ENCODE data around the gene ANGPT4.
A peak's percentile ranks its signal among the peaks of the same experiment; 100 is the strongest.

ANGPT4 gene

DNA sequence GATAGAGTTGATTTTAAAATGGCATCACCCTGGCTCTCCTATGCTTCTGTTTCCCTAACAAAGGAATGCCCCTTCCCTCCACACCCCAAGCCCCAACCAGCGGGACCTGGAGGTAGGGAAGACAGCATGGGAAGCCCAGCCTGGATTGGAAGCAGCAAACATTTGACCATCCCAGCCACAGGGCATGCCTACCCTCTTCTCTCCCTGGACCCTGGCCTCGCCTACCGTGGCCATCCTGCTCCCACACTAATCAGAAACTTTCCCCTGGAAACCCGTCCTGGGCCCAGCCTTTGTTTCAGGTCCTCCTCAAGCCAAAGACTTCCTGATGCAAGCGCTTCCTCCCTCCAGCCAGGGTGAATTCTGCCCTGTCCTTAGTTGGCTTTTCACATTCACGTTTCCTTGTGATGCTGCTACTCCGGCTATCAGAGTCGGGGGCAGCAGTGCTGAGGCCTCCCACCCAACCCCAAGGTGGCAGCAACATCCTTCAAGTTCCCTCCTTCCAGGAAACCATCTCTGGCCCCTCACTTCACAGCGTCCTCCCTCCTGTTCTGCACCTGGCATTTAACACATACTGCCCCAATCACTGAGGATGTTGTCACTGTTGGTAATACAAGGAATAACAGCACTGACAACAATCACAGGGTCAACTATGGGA is 18.2 kb upstream of the ANGPT4 start:
- no peak for DNase-seq

DNA sequence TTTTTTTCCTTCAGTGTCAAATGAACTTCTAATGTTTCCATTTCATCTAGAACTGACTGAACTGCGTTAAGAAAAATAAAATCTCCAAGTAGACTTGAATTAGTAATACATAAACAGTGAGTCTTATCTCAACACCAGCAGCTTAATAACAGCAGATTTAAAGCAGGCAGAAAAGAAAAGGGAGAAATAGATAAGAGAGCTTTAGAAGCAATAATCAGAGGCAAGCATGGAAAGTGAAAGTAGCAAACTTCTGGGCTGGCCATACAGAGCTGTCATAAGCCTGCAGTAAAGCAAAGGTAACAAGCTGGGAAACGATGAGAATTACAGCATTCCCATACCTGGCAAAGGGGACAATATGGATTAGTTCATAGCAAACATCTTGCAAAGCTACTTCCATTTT is 16.9 kb upstream of the ANGPT4 start:
- no peak for DNase-seq

DNA sequence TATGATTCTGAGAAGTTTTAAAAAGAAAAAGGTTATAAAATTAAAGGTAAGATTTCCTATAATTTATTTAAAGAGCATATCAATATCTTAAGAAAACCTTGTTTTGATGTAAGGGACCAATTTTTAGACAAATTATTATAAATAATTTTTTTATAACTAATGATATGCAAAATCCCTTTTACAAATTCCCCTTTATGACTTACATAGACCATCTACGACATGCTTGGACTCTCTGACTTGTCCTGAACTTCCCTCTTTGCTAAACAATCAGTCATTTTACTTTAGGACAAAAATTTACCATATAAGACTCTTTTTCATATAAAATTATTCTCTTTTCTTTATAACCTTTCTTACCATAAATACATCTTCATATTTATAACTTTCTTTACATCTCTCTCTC is 15.3 kb upstream of the ANGPT4 start:
- no peak for DNase-seq

DNA sequence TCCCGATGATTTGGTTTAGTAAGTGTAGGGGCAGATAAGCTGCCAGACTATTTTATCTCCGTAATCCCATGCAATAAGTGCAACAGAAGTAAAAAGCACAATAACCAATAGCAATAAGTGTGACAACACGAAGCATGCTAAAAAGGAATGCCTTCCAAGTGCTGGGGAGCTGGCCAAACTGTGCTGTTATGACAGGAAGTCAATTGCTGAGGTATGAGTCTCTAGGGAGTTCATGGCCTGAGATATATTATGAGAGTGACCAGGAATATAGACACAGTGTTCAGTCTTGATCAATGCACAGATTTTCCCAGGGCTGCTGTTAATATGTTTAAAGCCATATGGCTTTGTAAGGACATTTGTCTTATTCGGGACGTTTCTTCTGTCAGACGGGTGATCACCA is 10.5 kb upstream of the ANGPT4 start:
- no peak for DNase-seq

DNA sequence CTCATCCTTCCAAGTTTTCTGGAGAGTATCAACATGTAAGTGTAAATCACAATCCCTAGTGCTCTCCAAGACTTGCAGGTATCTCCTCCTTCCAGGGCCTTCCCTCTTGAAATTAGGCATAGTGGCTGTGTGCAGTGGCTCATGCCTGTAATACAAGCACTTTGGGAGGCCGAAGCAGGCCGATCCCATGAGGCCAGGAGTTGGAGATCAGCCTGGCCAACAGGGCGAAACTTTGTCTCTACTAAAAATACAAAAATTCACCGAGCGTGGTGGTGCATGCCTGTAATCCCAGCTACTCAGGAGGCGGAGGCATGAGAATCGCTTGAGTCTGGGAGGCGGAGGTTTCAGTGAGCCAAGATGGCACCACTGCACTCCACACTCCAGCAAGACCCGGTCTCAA is 9.4 kb upstream of the ANGPT4 start:
- DNase-seq = no peak

DNA sequence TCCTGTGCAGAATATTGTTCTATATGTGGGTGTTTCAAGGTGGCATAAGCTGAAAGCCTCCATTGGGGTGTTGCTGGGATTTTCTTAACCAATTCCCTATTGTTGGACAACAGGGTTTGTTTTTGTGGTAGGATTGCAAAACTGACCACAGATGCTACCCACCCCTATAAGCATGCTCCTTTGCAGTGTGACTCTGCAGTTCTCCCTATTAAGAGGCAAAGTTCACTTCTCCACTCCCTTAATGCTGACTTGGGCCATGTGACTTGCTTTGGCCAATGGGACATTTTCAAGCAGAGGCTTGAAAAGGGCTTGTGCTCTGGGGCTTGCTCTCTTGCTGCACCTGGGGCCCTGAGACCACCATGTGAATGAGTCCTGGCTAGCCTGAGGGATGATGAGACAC is 8.5 kb upstream of the ANGPT4 start:
- no peak for DNase-seq

DNA sequence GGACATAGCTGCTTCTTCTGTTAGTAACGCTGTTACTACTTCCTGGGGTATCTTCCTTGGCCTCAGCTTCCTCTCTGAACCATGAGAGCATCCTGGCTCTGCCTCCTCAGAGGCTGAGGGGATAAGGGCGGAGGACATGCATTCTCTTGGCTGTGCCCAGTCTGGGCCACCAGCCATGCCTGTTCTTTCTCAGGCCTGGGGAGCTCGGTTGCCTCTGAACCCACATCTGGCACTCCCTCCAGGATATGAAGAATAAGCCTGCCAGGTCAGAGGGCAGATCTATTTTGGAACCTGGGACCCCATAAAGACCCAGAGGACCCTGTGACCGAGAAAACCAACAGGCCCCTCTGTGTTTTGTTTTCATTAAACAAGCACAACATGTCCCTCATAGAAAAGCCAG is 6.6 kb upstream of the ANGPT4 start:
- no peak for DNase-seq

DNA sequence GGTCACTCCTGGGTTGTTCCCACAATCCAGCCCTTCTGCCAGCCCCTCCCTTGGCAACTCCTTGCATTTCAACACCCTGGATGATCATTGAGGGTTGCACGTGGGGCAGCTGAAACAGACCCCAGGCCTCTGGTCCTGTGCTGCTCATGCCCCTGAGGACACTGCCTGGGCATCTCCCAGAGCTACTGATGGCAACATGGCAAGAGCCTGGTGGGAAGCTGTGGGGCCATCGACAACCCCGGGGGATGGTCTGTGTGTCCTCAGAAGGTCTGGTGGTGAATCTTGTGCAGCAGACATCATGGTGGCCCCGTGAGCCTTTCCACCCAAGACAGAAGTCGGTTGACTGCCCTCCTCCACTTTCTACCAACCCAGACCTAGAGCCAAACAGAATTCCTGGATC is 4.9 kb upstream of the ANGPT4 start:
- DNase-seq = no peak

DNA sequence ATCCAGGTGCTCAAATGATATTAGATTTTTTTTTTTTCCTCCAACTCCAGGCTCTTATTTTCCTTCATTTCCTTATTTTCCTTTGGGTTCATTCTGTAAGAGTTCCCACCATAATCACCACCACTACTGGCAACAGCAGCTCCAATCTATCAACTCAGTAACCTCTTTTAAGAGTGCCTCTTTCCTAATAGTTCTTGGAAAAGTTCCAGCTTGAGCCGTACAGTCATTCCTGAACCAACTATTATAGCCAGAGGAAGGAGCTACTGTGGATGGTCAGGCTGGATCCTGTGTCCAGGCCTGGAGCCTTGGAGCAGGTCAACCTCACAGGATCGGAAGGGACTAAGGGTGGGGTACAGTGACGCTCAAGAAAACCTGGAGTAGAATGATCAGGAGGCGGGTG is 4.2 kb upstream of the ANGPT4 start:
- no peak for DNase-seq

DNA sequence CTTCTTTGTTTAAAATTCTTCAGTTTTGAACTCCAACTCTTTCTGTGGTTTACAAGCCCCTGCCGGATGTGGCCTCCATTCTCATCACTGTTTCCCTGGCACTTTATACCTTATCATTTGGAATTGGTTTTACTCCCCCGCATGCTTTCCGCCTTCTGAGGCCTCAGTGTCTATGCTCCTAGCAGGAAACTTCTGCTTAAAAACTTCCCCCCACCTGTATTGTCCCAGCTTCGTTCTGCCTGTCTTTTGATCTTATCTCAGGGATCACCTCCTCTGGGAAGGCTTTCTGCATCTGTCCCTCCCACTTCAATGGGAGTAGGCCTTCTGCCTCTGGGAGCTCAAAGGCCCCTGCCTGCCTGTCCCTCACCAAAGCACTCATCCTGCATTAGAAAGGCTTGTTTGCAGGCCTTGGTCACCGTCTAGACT is 3.4 kb upstream of the ANGPT4 start:
- no peak for DNase-seq

DNA sequence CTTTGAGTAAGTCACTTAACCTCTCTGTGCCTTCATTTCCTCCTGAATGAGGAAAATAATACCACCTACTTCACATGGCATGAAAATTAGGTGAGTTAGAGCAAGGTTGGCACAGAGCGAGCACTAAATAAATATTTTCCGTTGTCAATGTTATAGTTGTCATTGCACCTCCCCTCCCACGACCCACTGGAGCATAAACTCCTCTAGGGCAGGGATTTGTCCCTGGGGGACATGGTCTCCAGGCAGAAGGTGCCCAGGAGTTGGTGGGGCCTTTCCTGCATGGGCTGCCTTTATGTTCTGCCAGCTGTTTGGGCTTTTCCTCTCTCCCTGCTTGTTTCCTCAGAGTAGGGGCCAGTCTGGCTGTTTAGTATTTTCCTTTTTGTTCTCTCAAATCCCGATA is 1.3 kb upstream of the ANGPT4 start:
- no peak for DNase-seq

DNA sequence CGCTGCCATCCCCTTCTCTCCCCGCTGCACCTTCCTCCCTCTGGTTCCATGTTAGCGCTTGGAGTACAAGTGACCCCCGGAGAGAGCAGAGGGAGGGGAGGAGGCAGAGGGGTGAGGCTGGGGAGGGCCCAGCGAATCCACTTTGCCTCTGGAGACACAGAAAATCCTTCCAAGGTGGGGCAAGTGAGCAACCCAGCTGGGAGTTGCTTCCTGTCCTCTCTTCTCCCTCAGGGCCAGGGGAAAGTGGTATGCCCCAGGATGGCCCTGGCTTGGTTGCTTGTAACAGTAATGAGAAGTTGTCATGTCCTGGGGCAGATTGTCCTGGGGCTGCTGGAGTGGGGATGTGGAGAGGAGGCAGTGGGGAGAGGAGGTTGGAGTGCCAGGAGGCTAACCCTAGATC is 691 bp upstream of the ANGPT4 start:
- no peak for DNase-seq

DNA sequence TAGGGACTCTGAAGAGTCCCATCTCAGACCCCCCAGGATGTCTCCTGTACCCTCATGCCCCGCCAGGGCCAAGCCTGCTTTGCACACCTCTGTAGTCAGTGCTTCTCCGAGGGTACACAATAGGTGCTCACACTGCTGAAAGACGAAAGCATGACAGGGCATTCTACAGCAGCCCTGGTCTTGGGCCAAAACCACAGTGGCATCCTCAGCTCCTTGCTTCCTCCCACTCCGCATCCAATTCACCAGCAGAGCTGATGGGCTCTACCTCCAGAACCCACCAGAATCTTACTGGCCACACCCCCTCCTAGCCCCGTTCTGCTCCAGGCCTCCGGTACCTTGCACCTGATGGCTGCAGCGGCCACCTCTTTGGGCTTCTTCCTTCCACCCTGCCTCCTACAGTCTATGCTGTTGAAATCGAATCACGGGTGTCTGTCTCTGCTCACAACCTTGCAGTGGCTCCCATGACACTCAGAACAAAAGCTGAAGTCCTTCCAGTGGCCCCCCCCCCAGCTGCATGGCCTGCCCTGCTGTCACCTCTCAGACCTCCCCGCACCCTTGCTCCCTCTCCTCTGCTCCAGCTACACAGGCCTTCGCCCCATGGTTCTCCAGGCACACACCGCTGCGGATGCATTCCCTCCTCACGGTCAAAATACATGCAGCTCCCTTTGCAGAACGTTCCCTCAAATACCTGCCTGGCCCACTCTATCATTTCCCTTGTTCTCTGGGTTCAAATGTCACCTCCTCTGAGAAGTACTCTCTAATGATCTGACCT is 1.2 kb downstream of the ANGPT4 start:
- no peak for DNase-seq

DNA sequence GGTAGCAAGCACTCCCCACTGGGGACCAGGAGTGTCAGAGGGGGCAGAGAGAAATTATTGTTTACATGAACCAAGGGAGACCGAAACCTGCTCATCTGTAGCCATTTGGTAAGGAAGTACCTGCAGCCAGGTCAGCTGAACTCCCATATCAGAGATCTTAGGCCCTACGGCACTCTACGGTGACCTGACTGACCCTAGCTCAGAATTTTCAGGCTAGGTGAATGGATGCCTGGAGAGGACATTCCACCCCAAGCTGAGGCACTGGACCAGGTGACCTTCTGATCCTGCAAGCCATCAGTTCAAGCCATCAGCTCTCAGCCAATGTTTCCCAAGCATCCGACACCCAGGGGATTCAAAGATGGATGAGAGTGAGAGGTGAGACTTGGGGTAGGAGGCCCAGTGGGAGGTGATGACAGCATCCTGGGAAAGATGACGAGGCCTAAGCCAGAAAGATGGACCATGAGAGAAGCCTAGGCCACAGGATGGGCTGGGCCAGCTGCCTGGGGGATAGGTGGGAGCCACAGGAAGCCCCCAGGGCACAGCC is 2.8 kb downstream of the ANGPT4 start:
- DNase-seq = no peak

DNA sequence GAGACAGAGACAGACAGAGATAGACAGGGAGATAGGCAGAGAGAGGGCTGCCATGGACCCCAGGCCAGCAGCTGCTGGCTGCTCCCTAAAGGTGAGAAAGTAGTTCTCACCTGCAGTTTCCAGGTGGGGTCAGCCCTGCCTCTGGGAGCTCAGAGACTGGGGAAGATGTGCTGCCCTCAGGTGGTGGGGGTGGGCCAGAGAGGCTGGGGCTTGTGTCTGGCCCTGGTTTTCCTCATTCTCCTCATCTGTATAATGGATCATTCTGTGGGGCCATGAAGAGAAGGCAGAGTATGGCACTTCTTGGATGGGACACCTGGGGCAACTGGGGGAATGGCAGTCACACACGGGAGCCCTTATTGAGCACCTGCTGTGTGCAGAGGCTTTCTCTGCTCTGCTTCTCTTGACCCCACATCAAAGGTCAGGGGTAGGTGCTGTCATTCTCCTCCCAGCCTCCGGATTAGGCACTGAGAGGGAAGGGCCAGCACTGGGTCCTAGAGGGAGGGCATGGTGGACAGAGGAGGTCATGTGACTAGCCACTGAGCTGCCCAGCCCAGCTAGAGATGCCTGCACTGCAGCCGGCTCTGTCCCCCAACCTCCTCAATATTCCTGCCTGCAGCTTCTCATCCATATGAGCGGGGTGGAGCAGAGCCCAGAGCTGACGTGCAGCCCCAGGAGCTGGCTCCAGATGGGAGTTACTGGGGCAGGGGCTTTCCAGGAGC is 4.1 kb downstream of the ANGPT4 start:
- no peak for DNase-seq

DNA sequence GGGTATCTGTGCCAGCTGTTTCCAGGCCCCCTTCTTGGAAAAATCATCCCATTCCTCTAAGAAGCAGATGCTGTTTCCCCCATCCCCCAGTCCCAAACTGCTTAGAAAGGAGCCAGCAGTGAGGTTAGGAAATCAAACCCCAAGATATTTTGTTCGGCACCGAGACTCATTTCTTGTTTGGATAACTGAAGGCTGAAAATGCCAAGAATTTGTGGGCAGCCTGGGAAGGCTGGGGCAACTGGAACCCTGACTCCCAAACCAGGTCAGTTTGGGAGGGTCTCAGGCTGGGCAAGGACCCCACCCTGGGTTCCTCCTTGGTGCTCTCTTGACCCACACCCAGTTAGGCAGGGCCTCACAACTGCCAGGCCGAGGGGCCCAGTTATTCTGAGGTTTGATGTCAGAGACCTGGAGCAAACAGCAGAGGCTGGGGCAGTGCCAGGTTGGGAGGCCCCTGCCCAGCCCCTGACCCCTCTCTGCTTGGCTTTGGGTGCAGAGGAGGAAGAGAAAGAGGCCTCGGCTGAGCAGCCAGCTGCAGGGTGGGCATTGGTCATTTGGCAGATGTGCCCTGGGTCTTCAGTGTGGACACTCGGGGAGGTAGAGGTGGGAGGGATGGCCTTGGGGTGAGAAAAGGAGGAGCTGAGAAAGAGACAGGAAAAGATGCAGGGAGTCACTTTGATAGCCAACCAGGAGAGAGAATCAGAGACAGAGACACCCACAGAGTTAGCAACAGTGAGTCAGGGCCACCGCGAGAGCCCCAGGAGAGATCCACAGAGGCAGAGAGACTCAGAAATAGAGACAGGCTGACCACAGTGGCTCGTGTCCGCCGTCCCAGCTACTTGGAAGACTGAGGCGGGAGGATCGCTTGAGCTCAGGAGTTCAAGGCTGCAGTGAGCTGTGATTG is 5.0 kb downstream of the ANGPT4 start:
- DNase-seq = peak; percentile 48

DNA sequence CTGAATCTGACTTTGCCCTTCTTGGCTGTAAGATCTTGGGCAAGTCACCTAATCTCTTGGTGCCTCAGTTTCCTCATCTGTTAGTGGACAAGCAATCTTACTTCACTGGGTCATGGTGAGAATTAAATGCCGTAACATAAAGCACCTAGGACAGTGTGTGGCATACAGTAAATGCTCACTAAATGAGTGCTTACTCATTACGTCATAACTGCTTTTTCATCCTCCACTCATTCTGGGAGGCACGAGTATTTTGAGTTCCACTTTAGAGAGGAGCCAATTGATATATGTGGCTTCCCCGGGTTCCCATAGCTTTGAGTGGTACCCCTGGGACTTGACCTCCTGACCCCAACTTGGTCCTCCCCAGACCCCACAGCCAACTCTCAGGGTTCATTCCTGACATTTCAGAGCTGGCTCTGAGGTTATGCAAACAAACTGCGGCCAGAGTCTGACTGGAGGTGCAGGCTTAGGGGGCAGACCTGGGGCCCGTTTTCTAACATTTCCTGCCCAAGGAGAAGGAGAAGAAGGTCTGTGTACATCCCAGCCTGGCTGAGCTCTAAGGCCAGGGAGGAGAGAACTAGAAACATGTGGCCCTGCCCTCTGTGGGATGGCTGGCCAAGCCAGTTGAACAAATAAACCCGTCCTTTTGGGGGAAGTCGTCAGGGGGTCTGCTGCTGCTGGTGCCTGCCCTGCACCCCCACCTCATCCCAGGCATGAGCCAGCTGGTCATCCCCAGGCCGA is 5.8 kb downstream of the ANGPT4 start:
- DNase-seq = no peak

DNA sequence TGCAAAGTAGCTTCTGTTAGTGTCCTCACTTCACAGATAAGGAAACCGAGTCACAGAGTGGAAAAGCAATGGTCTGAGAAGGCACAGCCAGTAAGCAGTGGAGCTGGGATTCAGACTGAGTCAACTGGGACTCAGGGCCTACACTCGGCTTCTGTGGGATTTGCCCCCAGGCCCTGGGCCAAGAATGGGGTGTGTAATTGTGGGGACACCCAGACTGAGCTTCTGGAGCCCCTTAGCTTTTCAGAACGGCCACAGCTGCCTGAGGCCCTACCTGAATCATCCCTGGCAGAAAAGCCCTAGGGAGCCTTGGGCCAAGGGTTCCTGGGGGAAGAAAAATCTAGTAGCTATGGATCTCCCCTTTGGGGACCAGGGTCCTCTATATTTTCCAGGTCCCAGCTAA is 6.5 kb downstream of the ANGPT4 start:
- DNase-seq = no peak

DNA sequence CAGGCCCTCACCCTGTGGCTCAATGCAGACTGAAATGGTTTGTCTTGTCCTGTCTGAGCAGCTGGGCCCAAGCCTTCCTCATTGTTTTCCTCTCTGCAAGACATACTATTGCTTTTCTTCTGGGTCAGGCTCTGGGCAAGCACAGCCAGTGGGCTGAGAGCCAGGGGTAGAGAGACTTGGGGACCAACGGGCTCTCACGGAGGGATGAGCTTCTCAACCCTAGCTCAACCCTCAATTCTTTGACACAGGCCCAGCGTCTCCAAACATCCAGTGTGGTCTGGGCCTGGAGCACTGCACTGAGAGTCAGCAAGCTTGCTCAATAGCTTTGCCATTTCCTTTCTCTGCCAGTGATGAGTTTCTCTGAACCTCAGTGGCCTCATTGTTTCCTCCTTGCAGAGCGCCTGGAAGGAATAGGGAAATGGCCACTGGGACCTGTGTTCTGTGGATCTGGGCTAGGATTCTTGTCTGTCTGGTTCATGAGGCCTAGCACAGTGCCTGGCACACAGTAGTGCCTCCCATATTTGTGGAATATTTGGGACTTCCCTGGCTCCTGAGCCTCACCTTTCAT is 9.3 kb downstream of the ANGPT4 start:
- DNase-seq = no peak

DNA sequence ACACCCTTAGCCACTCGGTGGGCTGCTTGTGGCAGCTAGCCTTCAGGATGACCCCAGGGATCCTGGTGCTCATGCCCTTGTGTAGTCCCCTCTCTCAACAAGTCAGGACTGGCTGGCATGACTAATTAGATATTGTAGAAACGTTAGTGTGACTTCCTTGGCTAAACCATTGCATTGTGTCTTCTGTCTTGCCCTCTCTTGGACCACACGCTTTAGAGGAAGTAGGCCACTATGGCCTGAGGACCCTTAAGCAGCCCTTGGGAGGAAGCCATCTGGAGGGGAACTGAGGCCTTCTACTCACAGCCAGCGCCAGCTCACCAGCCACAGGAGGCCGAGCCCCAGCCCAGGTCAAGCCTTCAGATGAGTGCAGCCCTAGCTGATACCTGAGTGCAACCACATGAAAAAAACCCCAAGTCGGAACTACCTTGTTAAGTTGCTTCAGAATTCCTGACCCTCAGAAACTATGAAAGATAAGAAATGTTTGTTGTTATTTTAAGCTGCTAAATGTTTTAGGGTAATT is 10.1 kb downstream of the ANGPT4 start:
- DNase-seq = no peak

DNA sequence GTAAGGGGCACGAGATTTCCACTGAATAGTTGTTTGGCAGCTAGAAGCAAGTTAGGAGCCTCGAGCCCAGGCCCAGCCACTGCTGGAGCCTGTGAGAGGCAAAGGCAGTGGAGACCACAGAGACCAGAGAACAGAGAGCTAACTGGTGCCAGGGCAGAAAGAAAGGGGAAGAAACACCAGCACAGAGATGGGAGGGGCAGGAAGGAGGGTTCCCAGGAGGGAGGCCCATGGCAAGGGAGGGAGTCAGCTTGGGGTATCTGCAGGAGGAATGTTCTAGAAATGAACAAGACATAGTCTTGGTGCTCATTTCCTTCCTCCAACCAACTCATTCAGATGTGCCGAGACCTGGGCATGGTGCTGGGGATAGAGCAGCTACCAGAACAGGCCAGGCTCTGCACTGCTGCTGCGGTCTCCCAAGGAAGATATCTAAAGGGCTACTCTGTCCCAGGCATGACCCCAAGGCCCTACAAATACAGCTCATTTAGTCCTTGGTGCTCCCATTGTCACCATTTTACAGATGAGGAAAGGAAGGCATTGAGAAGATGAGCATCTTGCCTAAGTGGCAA is 10.7 kb downstream of the ANGPT4 start:
- DNase-seq = no peak

Measured in right hindlimb (tissue), 1 donor.